Stomach (tissue), 9 donors: ENCODE results near the gene ZNF106. TPM values are rescaled to one million over a fixed set of nuclear protein-coding genes. Genes with fewer than 3 reads are reported as not detected.

Experiments used
- DNase-seq, 2 donors: peaks; one replicate each; pipeline versions ENCODE4 v3.0.0 to v3.0.0-alpha.2; 2013 to 2019
- H3K27ac ChIP-seq, 5 donors: fragments of 200-600 bp in 4 of 5; sonication (generic) in 4 of 5; one replicate each; pipeline ENCODE4 v1.5.1; 2013 to 2019; ENCODE audit warnings: mild to moderate bottlenecking in 1 of 5, moderate library complexity in 1 of 5
- H3K27me3 ChIP-seq, 3 donors: fragments of 200-600 bp; sonication (generic); one replicate each; pipeline ENCODE4 v1.5.1; 2017 to 2019; ENCODE audit warnings: mixed run types in 1 of 3
- H3K36me3 ChIP-seq, 4 donors: fragments of 200-600 bp; sonication (generic); 1 replicate in 3 of 4; 2 replicates in 1 of 4; pipeline ENCODE4 v1.5.1; 2016 to 2019
- H3K4me1 ChIP-seq, 4 donors: fragments of 200-600 bp; sonication (generic); one replicate each; pipeline ENCODE4 v1.5.1; 2016 to 2019
- H3K4me3 ChIP-seq, 4 donors: fragments of 200-600 bp; sonication (generic) in 3 of 4; one replicate each; pipeline ENCODE4 v1.5.1; 2016 to 2019; ENCODE audit warnings: mild to moderate bottlenecking in 1 of 4
- H3K9me3 ChIP-seq, 4 donors: fragments of 200-600 bp; sonication (generic); one replicate each; pipeline ENCODE4 v1.5.1; 2016 to 2019
- EP300 ChIP-seq: sonication (generic); formaldehyde crosslinking; IDR thresholded peaks from one replicate; pipeline ENCODE4 v1.6.1; 2017; ENCODE audit warnings: antibody characterized with exemption
- POLR2A ChIP-seq, 4 donors: fragments of 450-650 bp; IDR thresholded peaks; one replicate each; pipeline ENCODE4 v1.6.1; 2016; ENCODE audit warnings: antibody characterized with exemption in 4 of 4, control low read depth in 2 of 4, mild to moderate bottlenecking in 1 of 4, moderate library complexity in 1 of 4
- POLR2AphosphoS5 ChIP-seq, 3 donors: sonication (generic); formaldehyde crosslinking; IDR thresholded peaks; one replicate each; pipeline ENCODE4 v1.6.1; 2016; ENCODE audit warnings: antibody characterized with exemption in 3 of 3
- WGBS, 5 donors: extraction: QIAGEN DNeasy Blood & Tissue Kit in 3 of 5; methylation state at CpG; one replicate each; pipeline versions ENCODE4 v1.1.5 to v1.1.7; 2013 to 2018; 5-methylcytosine and 5-hydroxymethylcytosine counted together
- intact Hi-C: fragments of 100-400 bp; cut with DNase I; formaldehyde crosslinking; loops from one replicate; pipeline ENCODE4 v1.15.1; 2023; ENCODE audit warnings: low total_unique reads
- polyA plus RNA-seq, 3 donors: library from polyadenylated mRNA; stranded (reverse); fragments of 200-250 nt; gene quantifications; one replicate each; pipeline ENCODE4 v1.2.3, GENCODE V29; 2013
- total RNA-seq, 5 donors: library from RNA; depleted of rRNA; stranded (reverse); fragments of >200 nt; gene quantifications; one replicate each; pipeline versions ENCODE4 v1.1.0 to v1.2.3, GENCODE V29; 2014 to 2016
- TF ChIP-seq, protein P1 (sequence below), 7 experiments: fragments of 450-650 bp in 4 of 7; fragments of 200-600 bp in 3 of 7; sonication (generic) in 3 of 7; IDR thresholded peaks; one replicate each; pipeline ENCODE4 v1.5.1; 2016 to 2019; ENCODE audit warnings: antibody characterized with exemption in 7 of 7, control low read depth in 2 of 7, mild to moderate bottlenecking in 1 of 7
- donor health status: healthy with polysubstance abuse.
- donor health status: Bipolar disorder and iron deficiency.
- donor health status: healthy.

The ZNF106 gene
- total and polyA plus RNA-seq, 8 donors: 4.5 to 238 (median 41.9) TPM

DNA sequence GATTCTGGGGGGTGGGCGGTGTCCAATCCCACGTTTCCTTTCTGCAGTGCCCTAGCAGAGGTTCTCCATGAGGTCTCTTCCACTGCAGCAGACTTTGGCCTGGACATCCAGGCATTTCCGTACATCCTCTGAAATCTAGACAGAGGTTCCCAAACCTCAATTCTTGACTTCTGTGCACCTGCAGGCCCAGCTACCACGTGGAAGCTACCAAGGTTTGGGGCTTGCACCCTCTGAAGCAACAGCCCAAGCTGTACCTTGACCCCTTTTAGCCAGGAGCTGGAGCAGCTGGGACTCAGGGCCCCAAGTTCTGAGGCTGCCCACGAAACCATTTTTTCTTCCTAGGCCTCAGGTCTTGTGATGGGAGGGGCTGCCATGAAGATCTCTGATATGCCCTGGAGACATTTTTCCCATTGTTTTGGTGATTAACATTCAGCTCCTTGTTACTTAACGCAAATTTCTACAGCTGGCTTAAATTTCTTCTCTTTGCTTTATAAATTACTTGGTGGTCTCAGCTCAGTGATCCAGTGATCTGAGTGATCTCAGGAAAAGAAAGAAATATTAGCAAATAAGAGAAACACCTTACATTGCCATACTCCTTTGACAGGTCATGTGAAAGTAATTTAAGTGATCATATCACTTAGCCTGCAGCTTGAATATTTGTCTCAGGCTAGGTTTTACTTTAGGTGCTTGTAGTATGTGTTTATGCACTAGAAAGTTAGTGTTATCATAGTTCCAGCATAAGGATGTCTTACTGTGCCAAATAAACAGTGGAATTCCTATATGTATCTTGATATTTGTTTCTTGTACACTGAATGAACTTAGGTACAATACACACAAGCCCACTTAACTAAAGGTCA lies 7.5 kb upstream of the ZNF106 start:
- peaks cover 0 to 2% (median 0%) of the 10 kb centered on the region in 4 donors for H3K36me3 ChIP-seq
- WGBS, 5 donors: 49 to 70% (median 54%) methylated on average over 4 to 6 of the region's 6 CpGs
- no peak for TF ChIP-seq POLR2A (IDR thresholded peaks at IDR 0.05)
- no peak for TF ChIP-seq EP300
- TF ChIP-seq, protein P1, sequence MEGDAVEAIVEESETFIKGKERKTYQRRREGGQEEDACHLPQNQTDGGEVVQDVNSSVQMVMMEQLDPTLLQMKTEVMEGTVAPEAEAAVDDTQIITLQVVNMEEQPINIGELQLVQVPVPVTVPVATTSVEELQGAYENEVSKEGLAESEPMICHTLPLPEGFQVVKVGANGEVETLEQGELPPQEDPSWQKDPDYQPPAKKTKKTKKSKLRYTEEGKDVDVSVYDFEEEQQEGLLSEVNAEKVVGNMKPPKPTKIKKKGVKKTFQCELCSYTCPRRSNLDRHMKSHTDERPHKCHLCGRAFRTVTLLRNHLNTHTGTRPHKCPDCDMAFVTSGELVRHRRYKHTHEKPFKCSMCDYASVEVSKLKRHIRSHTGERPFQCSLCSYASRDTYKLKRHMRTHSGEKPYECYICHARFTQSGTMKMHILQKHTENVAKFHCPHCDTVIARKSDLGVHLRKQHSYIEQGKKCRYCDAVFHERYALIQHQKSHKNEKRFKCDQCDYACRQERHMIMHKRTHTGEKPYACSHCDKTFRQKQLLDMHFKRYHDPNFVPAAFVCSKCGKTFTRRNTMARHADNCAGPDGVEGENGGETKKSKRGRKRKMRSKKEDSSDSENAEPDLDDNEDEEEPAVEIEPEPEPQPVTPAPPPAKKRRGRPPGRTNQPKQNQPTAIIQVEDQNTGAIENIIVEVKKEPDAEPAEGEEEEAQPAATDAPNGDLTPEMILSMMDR (IDR thresholded peaks at IDR 0.05): no peak
- TF ChIP-seq POLR2AphosphoS5 (IDR thresholded peaks at IDR 0.05): no peak
- no peak overlapping the region for H3K4me3 ChIP-seq
- H3K4me1 ChIP-seq: peaks cover 32 to 87% (median 68%) of the 10 kb centered on the region in 4 donors
- H3K9me3 ChIP-seq: no peaks in the 10 kb centered on the region
- H3K27me3 ChIP-seq: no peaks in the 10 kb centered on the region
- intact Hi-C loops: no loop called here
- DNase-seq: no peak
- H3K27ac ChIP-seq: peak overlapping the region; percentile 2 to 78 (median 69)

GRCh38 chr15:42495361-42496212 lies 4.6 kb upstream of the ZNF106 start, which contains the start of gene SNAP23:
Gene SNAP23 (plus strand): TSS chr15:42495634. CDS start chr15:42511847, 16,213 bp downstream.
- 0 to 1% (median 0%) methylated on average over 39 to 43 of the region's 43 CpGs for WGBS, 5 donors
- Histone ChIP-seq H3K9me3 (no peaks in the 10 kb centered on the region), H3K36me3 (no peaks in the 10 kb centered on the region), H3K4me3 (peak within 1 kb of the TSS; percentile 61 to 83 (median 70)), H3K27ac (peak within 1 kb of the TSS; percentile 89 to 97 (median 94)), H3K27me3 (no peaks in the 10 kb centered on the region), H3K4me1 (peaks cover 39 to 82% (median 72%) of the 10 kb centered on the region in 4 donors)
- intact Hi-C loops: no loop called here
- peak; percentile 96 to 98 for DNase-seq
- TF ChIP-seq POLR2A (IDR thresholded peaks at IDR 0.05) (peak in 2 of 4 donors; percentile 90 to 95), POLR2AphosphoS5 (IDR thresholded peaks at IDR 0.05) (peak; percentile 76 to 96 (median 95))
- TF ChIP-seq, protein P1 (IDR thresholded peaks at IDR 0.05): no peak

DNA sequence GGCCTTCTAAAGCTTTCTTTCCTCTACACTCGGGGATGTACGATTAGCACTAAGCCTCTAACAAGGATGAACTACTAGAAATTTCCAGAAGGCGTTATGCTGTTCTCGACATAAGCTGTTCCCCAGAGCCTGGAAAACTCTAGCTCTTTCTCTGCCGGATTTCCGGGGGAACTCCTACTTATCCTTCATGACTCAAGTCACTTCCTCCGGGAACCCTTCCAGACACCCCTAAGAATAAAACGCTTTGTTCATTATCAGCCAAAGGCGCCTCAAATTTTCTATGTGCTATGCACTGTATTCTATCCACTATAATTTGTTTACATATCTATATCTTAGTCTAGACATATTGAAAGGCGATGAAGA lies 4.0 kb upstream of the ZNF106 start:
- intact Hi-C loops: no loop called here
- peak overlapping the region; percentile 61 to 83 (median 70) for H3K4me3 ChIP-seq
- H3K4me1 ChIP-seq: peaks cover 35 to 79% (median 68%) of the 10 kb centered on the region in 4 donors
- H3K27me3 ChIP-seq: no peaks in the 10 kb centered on the region
- TF ChIP-seq POLR2AphosphoS5 (IDR thresholded peaks at IDR 0.05): peak in 1 of 3 donors; percentile 30
- TF ChIP-seq, protein P1 (IDR thresholded peaks at IDR 0.05): no peak
- H3K36me3 ChIP-seq: no peaks in the 10 kb centered on the region
- 3 to 9% (median 4%) methylated on average over 10 of the region's 10 CpGs for WGBS, 5 donors
- no peaks in the 10 kb centered on the region for H3K9me3 ChIP-seq
- peak overlapping the region; percentile 89 to 97 (median 94) for H3K27ac ChIP-seq
- DNase-seq: peak; percentile 47 to 80

DNA sequence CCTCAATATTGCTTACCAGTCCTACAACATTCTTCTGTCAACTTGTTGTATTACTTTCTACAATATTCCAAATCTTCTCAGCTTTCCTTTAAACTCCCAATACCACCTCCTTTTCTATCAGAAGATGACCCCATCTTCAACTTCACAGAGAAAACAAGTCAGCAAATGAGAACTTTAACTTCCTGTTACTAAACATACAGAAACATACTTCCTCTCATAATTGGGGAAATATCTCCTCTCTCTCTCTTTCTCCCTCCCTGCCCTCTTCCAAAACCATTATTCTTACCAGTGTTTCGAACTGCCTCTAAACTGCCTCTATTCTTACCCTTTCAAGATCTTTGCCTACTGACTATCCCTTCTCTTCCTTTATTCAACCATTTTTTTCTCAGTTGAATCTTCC lies 2.7 kb upstream of the ZNF106 start:
- DNase-seq: no peak
- intact Hi-C loops: no loop called here
- 80 to 96% (median 91%) methylated on average over 1 of the region's 1 CpG for WGBS, 5 donors

More for the DNA sequence above, 2.7 kb upstream of the ZNF106 start:
- TF ChIP-seq EP300 (no peak), POLR2A (IDR thresholded peaks at IDR 0.05) (no peak), POLR2AphosphoS5 (IDR thresholded peaks at IDR 0.05) (no peak)
- TF ChIP-seq, protein P1 (IDR thresholded peaks at IDR 0.05): no peak
- peak overlapping the region in 4 of 5 donors; percentile 89 to 97 (median 95) for H3K27ac ChIP-seq
- no peaks in the 10 kb centered on the region for H3K9me3 ChIP-seq
- H3K4me1 ChIP-seq: peaks cover 31 to 79% (median 68%) of the 10 kb centered on the region in 4 donors
- H3K27me3 ChIP-seq: no peaks in the 10 kb centered on the region
- no peak overlapping the region for H3K4me3 ChIP-seq
- no peaks in the 10 kb centered on the region for H3K36me3 ChIP-seq
